Measurements from ENCODE around the gene C1GALT1C1L.
"Not testable (repeated sequence)": the region's sequence is repeated elsewhere in the genome, so short reads cannot be mapped to it uniquely, and the experiment has no call there.

C1GALT1C1L gene

DNA sequence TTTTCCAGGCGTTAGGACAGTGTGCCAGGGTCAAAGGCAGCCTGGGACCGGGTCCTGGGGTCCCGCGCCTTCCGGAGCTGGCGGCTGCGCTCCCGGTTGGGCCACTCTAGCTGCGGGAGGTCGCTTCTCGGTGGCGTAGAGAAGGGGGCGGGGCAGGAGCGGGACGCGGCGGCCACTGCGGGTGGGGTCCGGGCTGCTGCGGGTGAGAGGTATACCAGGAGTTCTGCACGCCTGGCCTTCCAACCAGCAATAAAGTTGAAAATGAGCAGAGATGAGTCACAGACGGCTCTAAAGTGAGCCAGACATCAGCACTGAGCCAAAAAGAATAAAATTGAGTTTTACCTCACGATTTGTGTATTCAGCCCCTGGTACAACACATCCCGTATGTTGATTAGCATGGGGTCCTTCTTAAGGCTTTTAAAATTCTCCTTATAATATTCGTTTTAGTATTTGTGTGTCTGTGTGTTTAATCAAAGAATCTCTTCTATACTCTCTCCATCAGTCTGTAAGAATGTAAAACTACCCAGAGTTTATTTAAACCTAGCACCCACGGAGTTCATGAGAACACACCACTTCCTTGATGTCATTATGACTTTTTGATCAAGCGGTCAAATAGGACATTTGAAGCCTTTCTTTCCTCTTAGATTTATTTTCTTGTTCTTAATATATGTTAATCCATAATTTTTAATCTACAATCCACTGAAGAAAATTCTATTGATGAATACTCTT is at the start of gene C1GALT1C1L:
Gene C1GALT1C1L (minus strand): TSS at position 108 of the 729 bp plus-strand sequence. CDS start 107 bp downstream, at position 1.
- no peak for DNase-seq (ENCODE audit: low read depth, low spot score)

DNA sequence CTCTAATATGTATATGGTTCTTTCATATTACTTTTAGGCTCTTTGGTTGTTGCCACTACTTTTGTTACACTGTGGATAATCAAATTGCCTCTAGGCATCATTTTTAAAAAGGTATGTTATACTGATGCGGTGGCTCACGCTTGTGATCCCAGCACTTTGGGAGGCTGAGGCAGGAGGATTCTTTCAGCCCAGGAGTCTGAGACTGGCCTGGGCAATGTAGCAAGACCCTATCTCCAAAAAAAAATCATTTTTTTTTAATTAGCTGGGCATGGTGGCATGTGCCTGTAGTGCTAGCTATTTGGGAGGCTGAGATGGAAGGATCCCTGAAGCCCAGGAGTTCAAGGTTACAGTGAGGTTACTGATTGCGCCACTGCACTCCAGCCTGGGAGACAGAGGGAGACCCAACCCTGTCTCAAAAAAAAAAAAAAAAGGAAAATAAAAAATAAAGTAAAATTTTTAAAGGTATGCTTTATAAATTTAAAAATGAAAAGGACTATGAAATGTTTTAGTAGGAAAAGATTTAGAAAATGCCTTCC is 49.5 kb upstream of the C1GALT1C1L start:
- no peak for DNase-seq (ENCODE audit: low read depth, low spot score)

DNA sequence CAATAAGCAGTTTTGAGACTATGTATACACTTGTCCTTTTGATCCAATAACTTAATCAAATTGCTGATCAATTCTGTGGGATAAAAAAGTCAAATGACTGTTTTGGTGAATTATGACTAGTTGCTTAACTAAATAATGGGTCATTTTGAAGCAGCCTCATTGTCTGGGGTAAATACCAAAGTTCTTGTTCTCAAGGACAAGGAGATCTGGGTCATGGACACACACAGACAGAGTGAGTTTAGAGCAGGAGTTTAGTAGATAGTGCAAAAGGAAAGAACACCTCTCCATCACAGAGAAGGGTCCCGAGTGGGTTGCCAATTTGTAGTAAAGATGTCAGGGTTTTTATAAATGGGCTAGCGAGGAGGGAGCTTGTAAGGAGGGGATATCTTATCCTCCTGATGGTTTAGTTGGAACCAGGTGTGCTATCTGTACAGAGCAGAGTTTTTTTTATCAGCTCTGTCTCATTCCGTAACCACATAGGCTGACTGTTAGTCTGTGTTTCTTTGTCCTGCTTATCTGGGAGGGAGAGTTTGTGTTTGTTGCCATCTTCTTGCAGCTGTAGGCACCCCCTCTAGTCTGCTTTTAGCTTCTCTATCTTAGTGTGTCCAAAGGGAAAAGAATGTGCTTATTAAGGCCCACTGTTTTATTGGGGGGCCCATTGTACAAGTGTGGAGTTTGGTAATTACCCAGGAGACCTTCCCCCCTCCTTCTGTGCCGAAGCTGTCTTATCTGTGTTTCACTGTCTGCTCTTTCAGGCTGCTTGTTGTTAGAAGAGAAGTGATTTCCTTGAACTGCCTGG is 48.7 kb upstream of the C1GALT1C1L start:
- no peak for DNase-seq (ENCODE audit: low read depth, low spot score)

DNA sequence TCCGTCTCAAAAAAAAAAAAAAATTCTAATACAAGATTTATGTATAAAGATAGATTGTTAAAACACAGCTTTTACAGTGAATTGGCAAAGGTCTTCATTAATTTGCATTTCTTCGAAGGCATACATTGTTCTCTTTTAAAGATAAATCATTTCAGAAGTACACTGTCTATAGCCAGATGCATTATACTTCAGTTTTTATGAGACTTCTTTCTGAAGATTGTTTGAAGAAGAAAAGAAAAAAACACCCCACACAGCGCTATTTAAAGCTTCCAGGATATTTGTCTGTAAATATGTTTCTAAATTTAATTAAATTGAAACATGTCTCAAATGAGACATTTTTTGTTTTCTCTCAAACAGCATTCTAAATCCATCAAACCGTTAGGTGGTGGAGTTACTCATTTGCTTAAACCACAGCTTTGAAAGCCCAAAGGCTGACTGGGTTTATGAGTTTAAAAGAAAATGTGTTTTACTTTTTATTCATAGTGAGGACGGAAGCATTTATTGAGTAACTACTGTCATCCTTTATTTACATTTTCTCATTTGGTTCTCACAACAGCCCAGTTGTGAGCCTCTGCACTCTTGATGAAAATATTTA is 42.4 kb upstream of the C1GALT1C1L start:
- DNase-seq (ENCODE audit: low read depth, low spot score) = no peak

DNA sequence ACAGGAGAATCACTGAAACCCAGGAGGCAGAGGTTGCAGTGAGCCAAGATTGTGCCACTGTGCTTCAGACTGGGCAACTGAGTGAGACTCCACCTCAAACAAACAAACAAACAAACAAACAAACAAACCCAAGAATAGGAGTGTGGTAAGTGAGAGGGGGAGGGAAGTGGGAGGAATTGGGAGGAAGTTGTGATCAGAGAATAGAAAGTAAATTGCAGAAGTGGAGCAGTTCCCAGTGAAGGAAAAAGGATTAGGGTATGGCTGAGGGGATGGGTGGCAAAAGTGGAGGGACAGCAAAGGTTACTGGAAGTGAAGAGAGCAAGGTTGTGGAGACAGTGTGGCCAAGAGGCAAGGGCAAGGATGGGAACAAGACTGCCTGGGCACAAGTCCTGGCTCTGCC is 41.1 kb upstream of the C1GALT1C1L start:
- DNase-seq (ENCODE audit: low read depth, low spot score) = no peak

DNA sequence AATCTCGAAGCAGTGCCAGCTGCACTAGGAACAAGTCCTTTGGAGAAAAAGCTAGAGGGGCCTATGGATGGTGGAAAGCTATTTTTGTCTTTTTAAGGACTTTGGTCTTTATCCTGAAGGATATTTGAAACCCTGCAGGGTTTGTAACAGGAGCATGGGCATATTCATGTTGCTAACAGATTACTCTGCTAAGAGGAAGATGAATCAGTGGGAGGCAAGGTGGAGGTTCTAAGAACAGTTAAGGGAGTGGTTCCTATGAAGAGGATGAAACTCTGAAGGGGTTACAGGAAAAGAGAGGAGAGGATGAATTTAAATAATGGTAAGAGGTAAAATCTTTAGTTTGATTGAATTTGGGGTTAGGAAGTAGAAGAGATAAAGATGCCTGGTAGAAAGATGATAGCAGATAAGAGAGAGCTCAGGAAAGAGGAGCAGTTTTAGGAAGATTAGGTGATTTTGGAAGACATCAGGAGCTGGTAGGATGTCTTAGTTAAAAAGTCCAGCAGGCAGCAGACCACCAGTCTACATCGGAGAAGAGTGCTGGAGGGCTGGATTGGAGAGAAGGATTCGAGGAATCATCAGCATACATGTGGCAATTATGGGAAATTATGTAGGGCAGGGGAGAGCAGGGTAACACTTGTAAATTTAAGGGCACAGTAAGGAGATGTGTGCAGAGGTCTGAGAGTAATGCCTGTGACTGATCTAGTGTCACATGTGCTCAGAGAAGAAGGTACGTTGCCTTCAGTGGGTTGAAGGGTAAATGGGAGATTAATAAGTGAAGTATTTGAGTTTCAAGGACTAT is 39.3 kb upstream of the C1GALT1C1L start:
- no peak for DNase-seq (ENCODE audit: low read depth, low spot score)

DNA sequence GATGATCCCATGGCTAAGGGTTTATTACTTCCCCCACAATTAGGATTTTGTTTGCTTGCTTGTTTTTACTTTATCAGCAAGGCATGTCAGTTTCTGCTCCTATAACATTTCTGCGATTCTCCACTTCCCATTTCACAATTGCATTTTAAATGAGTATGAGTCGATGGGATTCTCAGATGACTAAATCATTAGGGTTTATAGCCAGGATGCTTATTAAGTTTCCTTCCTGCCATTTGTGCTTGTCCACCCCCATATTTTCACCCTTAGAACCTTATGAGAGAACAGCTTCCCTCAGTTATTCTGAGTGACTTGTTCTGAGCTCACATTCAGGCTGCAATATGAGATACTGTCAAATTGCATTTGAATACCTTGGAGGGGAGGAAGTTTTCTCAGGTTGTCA is 37.9 kb upstream of the C1GALT1C1L start:
- DNase-seq (ENCODE audit: low read depth, low spot score) = no peak

DNA sequence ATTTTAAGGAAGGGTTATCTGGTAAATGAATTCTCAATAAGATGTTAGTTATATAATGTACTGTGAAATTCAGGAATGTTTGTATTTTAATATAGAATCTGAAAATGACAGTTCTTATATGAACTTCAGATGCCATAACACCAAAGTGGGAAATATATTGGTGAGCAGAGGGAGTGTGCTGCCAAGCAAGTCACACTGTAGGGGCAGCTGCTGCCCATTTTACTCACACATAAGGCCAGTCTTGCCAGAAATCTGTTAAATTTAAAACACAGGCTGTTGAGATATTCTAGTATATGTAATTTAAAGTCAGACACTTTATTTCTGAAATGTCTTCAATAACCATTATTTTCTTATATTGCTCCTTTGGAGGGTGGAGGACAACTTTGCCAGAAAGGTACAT is 34.6 kb upstream of the C1GALT1C1L start:
- no peak for DNase-seq (ENCODE audit: low read depth, low spot score)

DNA sequence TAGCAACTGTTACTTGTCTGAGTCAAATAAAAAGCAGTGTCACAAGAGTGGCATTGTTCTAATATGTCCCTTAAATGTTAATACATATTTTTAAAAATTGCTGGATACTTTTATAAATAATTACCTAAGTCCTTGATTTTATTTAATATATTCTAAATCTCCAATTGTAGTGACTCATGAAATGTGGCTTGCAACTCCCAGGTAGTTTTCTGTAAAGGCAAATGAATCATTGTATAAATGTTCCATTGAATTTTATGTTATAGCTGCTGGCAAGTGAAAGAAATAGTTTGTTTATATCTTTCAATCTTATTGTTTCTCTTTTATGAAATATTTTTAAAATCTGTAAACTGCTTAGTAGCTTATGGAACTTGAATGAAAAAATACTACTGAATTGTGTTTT is 32.7 kb upstream of the C1GALT1C1L start:
- no peak for DNase-seq (ENCODE audit: low read depth, low spot score)

DNA sequence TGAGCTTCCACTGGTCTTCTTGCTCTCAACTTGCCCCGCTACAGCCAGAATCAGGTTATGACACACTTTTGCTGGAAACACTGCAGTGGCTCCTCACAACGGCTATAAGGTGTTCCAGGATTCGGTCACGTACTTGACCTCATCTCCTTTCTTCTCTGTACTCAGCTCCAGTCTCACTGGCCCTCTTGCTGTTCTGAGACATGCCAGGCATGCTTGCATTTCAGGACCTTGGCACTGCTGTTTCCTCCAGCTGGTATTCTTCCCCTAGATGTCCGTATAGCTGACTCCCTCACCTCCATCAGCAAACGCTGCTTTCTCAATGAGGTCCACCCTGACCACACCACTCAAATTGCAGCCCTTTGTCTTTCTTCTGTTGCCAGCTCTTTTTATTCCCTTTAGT is 31.9 kb upstream of the C1GALT1C1L start:
- DNase-seq (ENCODE audit: low read depth, low spot score) = no peak

DNA sequence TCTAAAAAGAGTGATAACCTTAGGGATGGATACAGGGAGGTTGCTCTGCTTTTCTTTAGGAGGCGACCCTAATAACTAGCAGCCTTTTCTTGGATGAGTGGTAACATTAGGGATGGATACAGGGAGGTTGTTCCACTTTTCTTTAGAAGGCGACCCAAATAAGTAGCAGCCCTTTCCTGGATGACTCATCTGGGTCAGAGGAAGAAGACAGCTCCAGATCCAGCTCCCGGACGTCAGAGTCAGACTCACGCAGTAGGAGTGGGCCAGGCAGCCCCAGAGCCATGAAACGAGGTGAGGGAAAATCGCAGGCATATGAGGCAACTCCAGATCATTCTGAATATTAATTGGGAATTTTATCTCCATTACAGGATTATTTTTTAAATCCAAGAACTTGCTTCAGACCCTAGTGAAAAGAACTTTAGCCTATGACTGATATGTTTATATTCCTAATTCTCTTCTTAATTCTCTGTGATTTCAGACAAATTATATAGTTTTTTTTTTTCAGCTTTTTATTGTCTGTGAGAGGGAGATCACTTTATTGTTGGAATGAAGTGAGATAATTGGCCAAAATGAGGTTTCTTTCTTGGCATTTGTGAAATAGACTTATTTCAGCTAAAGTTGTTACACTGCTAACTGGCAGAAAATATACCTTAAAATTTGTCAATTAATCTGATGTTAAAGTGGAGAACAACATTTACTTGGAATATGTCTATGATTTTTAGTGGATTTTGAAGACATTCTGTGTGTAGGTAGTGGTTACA is 31.2 kb upstream of the C1GALT1C1L start:
- no peak for DNase-seq (ENCODE audit: low read depth, low spot score)

DNA sequence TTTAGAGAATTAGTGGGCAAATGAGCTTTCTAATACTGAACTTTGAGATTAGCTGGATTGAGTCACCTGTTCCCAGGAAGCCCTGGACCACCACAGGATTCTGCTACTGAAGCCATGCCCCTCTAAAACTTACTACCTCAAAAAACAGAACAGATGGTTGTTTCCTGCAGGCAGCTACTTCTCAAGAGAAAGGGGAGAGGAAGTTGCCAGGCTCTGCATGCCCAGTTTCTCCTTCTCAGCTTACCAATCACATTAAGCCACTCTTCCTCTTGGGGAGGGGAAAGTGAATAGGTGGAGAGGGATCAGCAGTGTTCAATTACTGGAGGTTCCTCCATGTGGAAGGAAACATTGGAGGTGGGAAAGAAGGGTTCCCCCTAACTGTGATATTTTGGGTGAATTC is 24.9 kb upstream of the C1GALT1C1L start:
- no peak for DNase-seq (ENCODE audit: low read depth, low spot score)

DNA sequence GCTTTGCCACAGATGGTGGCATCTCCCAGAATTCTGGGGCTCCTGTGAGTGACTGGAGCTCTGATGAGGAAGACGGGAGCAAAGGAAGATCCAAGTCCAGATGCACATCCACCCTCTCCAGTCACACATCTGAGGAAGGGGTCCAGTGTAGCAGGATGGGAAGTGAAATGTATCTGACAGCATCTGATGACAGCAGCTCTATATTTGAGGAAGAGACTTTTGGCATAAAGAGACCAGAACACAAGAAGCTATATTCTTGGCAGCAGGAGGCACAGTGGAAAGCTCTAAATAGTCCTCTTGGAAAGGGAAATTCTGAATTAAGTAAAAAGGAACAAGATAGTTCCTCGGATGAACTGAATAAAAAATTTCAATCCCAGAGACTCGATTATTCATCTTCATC is 23.5 kb upstream of the C1GALT1C1L start:
- DNase-seq (ENCODE audit: low read depth, low spot score) = no peak

DNA sequence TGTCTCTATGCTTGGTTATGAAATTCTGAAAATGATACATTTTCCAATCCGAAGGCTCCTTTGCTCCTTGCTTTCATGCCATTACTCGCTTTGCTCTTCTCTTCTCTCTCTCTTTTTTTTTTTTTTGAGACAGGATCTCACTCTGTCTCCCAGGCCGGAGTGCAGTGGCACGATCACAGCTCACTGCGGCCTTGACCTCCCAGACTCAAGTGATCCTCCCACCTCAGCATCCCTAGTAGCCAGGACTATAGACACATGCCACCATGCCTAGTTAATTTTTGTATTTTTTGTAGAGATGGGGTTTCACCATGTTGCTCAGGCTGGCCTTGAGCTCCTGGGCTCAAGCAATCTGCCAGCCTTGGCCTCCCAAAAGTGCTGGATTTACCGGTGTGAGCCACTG is 21.9 kb upstream of the C1GALT1C1L start:
- DNase-seq (ENCODE audit: low read depth, low spot score) = not testable (repeated sequence)

DNA sequence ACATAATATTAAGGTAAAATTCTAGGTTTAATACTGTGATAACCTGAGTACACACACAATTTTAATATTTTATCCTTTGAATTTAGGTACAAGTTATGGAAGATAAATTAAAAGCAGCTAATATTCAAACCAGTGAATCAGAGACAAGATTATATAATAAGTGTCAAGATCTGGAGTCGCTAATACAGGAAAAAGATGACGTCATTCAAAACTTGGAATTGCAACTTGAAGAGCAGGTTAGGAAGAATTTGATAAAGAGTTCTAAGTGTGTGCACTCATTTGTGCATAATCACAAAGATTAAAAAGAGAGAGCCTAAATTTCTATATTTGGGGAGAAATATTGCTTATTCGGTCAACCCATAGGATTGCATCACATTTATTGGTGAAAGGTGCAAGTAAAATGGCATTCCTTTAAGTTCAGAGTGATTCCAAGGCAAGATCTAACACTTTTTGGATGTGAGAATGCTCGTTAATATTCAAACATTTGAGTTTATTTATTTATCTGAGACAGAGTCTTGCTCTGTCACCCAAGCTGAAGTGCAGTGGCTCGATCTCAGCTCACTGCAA is 16.3 kb upstream of the C1GALT1C1L start:
- DNase-seq (ENCODE audit: low read depth, low spot score) = no peak

DNA sequence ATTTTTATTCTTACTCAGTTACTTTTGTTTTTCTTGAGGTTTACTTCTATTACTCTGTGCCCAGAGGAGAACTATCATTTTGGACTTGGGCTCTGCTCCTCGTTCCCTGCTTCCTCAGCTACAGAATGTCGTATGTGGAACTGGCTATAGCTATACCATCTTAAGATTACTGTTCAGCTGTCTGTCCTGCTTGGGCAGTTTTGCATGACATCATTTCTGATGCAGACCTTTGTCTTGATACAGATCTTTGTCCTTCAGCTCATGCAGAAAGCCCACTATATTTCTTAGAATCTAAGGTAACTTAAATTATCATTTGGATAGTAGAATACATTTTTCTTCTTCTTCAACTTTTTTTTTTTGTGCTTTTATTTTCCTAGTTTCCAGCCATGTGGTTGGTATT is 13.8 kb upstream of the C1GALT1C1L start:
- no peak for DNase-seq (ENCODE audit: low read depth, low spot score)

DNA sequence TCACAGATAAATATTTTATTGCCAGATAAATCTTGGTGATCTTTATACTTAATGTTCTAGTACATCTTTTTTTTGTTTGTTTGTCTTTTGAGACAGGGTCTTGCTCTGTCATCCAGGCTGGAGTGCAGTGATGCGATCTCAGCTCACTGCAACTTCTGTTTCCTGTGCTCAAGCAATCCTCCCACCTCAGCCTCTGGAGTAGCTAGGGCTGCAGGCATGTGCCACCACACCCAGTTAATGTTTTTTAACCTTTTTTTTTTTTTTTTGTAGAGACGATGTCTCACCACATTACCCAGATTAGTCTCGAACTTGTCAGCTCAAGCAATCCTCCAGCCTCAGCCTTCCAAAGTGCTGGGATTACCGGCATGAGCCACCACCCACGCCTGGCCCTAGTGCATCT is 9.1 kb upstream of the C1GALT1C1L start:
- no peak for DNase-seq (ENCODE audit: low read depth, low spot score)

DNA sequence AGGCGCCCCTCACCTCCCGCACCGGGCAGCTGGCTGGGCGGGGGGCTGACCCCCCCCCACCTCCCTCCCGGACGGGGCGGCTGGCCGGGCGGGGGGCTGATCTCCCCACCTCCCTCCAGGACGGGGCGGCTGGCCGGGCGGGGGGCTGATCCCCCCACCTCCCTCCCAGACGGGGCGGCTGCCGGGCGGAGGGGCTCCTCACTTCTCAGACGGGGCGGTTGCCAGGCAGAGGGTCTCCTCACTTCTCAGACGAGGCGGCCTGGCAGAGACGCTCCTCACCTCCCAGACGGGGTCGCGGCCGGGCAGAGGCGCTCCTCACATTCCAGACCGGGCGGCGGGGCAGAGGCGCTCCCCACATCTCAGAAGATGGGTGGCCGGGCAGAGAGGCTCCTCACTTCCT is 1.6 kb upstream of the C1GALT1C1L start:
- DNase-seq (ENCODE audit: low read depth, low spot score) = not testable (repeated sequence)

DNA sequence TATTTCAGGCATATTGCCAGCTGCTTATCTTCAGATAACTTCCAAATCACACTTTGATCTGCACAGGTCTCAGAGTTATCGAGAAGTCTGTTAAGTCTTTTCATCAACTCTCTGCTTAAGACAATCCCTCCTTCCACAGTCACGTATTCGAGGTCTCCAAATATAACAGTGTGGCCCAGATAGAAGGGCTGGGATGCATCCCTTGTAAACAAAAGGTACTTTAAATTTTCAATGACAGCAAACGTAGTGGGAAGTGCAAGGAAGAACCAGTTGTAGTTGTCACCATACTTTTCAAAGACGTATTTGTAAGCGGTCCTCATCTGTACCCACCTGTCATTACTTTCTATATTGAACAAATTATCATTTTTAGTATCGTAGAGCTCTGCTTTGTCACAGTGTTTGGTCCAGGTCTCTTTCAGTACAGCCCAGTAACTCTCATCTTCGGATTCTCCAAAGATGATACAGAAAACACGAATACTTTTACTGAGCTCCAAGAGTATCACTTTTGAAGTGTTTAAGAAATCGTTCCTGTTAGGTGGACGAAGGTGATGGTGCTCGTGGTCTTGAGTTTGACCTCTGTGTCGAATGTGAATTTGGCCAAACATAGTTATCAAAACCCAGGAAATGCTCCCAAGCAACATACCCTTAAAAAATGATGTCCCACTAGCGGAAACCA is 445 bp downstream of the C1GALT1C1L start:
- DNase-seq (ENCODE audit: low read depth, low spot score) = no peak

DNA sequence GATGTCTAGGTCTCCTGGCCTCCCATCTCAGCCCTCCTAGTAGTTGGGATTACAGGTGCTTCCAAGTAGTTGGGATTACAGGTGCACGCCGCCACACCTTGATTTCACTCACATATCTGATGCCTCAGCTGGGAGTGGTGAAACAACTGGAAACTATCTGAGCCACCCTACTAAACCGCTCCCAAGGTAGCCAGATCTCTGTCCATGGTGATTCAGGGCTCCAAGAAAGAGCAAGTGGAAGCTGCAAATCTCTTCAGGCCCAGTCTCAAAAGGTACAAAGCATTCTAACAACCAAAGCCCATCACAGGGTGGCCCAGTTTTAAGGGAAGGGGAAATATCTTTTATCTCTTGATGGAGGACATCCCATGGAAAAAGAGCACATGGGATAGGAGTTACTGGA is 19.0 kb downstream of the C1GALT1C1L start:
- no peak for DNase-seq (ENCODE audit: low read depth, low spot score)
